Measurements from ENCODE around the gene NBEAL1.

- TF ChIP-seq CTCF (conservative IDR thresholded peaks at IDR 0.05; ENCODE audit: low read length) (peak; percentile 48), EZH2phosphoT487 (IDR thresholded peaks at IDR 0.05; ENCODE audit: borderline replicate concordance) (no peak)
Observed at GRCh38 chr2:203122317-203122986, 107.8 kb downstream of the NBEAL1 start.
